Head of caudate nucleus (tissue), 42 donors: ENCODE data around the gene SAPCD2.

Source experiments
- DNase-seq, 42 donors: peaks; one replicate each; pipeline versions ENCODE4 v3.0.0 to v3.0.0-alpha.2; 2020 to 2021; ENCODE audit warnings: mixed read lengths in 7 of 42
- intact Hi-C: fragments of 100-400 bp; cut with DNase I; formaldehyde crosslinking; loops from one replicate; pipeline ENCODE4 v1.15.0; 2022

The SAPCD2 gene

GRCh38 chr9:137054932-137055384 is 15.4 kb downstream of the SAPCD2 start:
- DNase-seq, result peak in 13 of 42 donors; percentile 32 to 78 (median 63)
- intact Hi-C loops, result no loop called here

GRCh38 chr9:137053944-137054931 is 16.1 kb downstream of the SAPCD2 start, which contains the start of gene ENTPD2:
Gene ENTPD2, minus strand, starts transcription at chr9:137054061. Its CDS starts 64 bp downstream, at chr9:137053997.
- intact Hi-C loops, result no loop called here
- no peak for DNase-seq

GRCh38 chr9:137052998-137053943 is 17.1 kb downstream of the SAPCD2 start:
- no peak for DNase-seq
- intact Hi-C loops, result no loop called here

GRCh38 chr9:137052293-137052692 is 18.1 kb downstream of the SAPCD2 start:
- no peak for DNase-seq
- intact Hi-C loops, result no loop called here

- DNase-seq, result no peak
- intact Hi-C loops, result no loop called here
These were observed 19.1 kb downstream of the SAPCD2 start for GRCh38 chr9:137051145-137051724.

GRCh38 chr9:137050570-137050969 is 19.8 kb downstream of the SAPCD2 start:
- no peak for DNase-seq
- intact Hi-C loops, result no loop called here

GRCh38 chr9:137049544-137050449 is 20.6 kb downstream of the SAPCD2 start:
- peak; percentile 57 to 93 (median 79) for DNase-seq
- intact Hi-C loops, result no loop called here

GRCh38 chr9:137048655-137049543 is 21.5 kb downstream of the SAPCD2 start:
- DNase-seq, result peak in 27 of 42 donors; percentile 24 to 74 (median 56)
- intact Hi-C loops, result no loop called here

GRCh38 chr9:137046088-137046787 is 24.1 kb downstream of the SAPCD2 start, which contains the start of gene NPDC1:
Gene NPDC1, minus strand, starts transcription at chr9:137046177. Its CDS starts 188 bp downstream, at chr9:137045989.
- DNase-seq, result peak; percentile 61 to 91 (median 81)
- intact Hi-C loops, result loop anchor here (2.0 kb wide), 1 partner anchor 21 kb away; no protein-coding TSS in a partner anchor

GRCh38 chr9:137045294-137046087 is 24.9 kb downstream of the SAPCD2 start:
- intact Hi-C loops, result loop anchor here (2.0 kb wide), 1 partner anchor 21 kb away; no protein-coding TSS in a partner anchor
- peak in 20 of 42 donors; percentile 30 to 68 (median 56) for DNase-seq

- intact Hi-C loops, result no loop called here
- DNase-seq, result peak in 11 of 42 donors; percentile 25 to 74 (median 43)
These were observed 25.7 kb downstream of the SAPCD2 start for GRCh38 chr9:137044502-137045177.

GRCh38 chr9:137044037-137044436 is 26.3 kb downstream of the SAPCD2 start:
- DNase-seq, result no peak
- intact Hi-C loops, result no loop called here

- intact Hi-C loops, result no loop called here
- DNase-seq, result no peak
These were observed 27.3 kb downstream of the SAPCD2 start for GRCh38 chr9:137042751-137043727.
